Measurements from ENCODE around the gene DRD2.
"Not testable (repeated sequence)": the region's sequence is repeated elsewhere in the genome, so short reads cannot be mapped to it uniquely, and the experiment has no call there.

The DRD2 gene

DNA sequence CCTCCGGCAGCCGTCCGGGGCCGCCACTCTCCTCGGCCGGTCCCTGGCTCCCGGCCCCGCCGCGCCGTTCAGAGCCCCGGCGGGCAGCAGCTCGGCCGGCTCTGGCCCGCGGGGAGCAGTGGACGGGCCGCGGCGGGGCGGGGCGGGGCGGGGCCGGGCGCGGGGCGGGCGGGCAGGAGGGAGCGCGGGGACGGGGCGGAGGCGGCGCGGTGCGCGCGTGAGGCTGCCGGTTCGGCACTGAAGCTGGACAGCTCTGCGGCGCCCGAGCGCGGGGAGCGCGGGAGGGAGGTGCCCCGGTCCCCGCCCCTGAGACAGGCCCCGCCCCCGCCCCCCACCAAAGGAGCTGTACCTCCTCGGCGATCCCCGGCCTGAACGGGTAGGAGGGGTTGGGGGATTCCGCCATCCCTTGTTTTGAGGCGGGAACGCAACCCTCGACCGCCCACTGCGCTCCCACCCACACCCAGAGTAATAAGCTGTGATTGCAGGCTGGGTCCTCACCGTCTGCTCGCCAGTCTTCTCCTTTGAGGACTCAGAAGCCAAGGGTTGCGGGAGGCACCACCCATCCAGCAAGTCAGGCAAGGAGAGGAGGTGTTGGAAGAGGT is at the start of gene DRD2:
DRD2 (minus strand) TSS at position 239 of the 602 bp plus-strand sequence. CDS start 50,747 bp downstream, outside the sequence.
- DNase-seq = no peak

DNA sequence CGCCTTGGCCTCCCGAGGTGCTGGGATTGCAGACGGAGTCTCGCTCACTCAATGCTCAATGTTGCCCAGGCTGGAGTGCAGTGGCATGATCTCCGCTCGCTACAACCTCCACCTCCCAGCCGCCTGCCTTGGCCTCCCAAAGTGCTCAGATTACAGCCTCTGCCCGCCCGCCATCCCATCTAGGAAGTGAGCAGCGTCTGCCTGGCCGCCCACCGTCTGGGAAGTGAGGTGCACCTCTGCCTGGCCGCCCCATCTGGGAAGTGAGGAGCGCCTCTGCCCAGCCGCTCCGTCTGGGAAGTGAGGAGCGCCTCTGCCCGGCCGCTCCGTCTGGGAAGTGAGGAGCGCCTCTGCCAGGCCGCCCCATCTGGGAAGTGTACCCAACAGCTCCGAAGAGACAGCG is 48.7 kb upstream of the DRD2 start:
- DNase-seq = not testable (repeated sequence)

- DNase-seq = no peak
Observed at GRCh38 chr11:113521737-113522517, 46.7 kb upstream of the DRD2 start.

- no peak for DNase-seq
Observed at GRCh38 chr11:113519989-113520613, 44.9 kb upstream of the DRD2 start.

DNA sequence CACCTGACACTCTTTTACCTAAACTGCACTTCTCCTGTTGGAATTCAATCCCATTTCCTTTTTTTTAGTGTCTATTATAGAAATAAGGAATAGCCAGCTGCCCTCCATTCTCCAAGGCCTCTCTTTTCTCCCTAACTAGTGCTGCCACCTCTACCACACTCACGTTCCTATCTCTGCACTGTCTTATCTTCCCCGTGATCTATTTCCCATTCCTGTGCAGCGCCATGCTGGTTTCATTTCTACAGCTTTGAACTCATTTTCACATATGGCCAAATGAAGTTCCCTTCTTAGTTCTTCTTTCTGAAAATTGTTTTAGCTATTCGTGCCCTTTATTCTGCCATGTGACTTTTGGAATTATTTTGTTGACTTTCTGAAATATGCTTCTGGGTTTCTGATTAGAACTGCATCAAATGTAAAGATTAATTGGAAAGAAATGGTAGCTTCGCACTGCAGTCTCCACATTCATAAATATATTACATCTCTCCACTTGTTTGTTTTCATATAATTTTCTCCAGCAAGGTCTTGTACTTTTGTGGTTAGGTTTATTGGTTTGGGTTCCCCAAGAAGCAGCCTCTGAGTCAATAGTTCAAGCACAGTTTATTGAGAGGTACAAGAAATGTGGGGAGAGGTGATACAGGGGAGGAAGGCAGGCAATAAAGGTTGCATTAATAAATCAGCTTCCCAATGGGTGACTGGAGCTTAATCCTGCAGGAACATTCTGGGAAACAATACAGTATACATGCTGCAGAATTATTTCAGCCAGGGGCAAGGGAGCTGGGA is 43.7 kb upstream of the DRD2 start:
- DNase-seq = no peak

DNA sequence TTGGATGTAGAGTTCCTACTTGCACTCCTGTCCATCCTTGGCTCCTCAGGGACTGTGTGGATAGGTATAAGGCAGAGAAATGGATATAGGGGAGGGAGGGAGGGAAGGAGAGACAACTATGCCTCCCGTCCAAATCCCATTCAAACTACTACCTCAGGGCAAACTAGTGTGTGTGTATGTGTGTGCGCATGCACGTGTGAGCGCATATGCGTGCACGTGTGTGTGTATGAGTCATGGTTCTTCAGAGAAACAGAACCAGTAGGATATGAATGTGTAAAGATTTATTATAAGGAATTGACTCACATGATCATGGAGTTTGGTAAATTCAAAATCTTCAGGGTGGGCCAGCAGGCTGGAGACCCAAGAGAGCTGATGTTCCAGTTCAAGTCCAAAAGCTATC is 42.2 kb upstream of the DRD2 start:
- DNase-seq = no peak

DNA sequence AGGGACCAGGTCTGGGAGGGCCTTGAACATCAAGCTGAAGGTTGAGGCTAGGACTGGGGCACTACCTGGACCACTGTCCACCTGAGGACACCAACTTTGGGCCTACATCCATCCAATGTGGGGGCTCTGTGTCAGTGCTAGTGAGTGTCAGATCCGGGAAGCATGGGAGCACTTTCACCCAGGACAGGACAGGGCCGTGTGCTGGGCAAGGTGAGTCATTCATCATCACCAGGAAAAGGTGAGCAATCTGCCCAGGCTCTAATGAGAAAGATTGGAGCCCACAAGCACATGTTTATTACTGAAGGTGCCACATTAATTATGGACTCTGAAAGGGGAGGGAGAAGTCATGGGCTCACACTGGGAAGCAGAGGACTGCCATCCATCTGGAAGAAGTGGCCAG is 39.7 kb upstream of the DRD2 start:
- DNase-seq = no peak

GRCh38 chr11:113507341-113507740 is 32.1 kb upstream of the DRD2 start:
- no peak for DNase-seq

- DNase-seq = no peak
Observed at GRCh38 chr11:113506893-113507292, 31.7 kb upstream of the DRD2 start.

GRCh38 chr11:113506461-113506860 is 31.3 kb upstream of the DRD2 start:
- DNase-seq = no peak

- no peak for DNase-seq
Observed at GRCh38 chr11:113505541-113506375, 30.6 kb upstream of the DRD2 start.

- no peak for DNase-seq
Observed at GRCh38 chr11:113505046-113505445, 29.8 kb upstream of the DRD2 start.

- DNase-seq = no peak
Observed at GRCh38 chr11:113504586-113504985, 29.4 kb upstream of the DRD2 start.

GRCh38 chr11:113504071-113504470 is 28.9 kb upstream of the DRD2 start:
- no peak for DNase-seq

DNA sequence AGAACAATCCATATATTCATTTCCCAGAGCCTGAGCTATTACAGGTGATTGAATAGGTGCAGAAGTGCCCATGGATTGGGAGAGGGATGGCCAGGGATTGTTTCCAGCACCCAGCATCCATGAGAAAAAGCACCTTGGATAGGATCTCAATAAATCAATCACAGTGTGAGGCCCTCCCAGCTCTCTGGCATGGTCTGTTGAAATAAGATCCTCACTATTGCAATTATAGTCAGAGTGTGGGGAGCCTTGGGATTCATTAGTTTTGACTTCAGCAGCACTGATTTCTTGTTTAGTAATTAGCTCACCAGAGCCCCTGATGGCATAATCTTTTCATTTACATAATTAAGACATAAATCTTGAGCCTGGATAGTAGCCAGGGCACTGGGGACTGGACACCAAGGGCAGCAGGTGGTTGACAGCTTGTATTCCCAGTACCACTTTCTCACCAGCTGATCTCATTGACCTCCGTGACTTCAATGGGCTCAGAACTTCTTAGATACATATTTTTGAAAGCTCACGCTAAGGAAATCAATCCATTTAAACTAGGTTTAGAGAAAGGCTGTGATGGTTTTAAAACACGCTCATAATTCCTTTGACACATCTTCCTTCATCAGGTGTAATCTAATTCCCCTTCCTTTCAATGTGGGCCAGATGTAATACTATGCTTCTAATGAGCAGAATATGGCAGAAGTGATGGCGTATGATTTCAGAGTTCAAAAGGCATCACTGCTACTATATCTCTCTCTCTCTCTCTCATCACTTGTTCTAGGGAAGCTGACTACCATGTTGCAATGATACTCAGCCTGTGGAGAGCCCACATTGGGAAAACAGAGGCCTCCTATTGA is 22.1 kb upstream of the DRD2 start:
- no peak for DNase-seq

DNA sequence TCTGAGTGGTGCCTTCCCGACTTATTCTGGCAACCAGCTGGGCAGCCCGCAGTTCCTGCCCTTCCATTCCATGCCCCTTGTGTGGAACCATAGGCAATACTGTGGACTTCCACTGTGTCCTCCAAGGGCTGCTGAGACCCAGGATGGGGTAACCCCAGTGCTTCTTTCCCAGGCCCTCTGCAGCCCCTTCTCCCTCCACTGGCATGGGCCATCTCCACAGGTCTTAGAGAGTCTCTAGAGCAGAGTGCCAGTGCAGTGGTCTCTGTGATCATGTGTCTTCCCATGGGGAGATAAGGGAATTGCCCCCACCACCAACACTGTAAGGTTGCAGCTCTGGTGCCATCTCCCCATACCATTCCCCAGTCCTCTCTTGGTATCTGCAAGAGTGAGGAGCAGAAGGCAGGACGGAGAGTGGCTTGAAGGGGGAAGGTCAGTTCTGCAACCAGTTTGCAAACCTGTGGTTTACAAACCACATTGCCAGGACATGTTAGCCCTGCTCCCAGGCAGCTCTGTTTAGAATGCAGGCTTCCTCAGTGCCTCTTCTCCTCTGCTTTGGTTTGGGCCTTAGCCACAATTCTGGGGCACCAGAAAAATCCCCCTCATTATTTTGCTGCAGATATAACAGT is 20.9 kb upstream of the DRD2 start:
- DNase-seq = no peak

DNA sequence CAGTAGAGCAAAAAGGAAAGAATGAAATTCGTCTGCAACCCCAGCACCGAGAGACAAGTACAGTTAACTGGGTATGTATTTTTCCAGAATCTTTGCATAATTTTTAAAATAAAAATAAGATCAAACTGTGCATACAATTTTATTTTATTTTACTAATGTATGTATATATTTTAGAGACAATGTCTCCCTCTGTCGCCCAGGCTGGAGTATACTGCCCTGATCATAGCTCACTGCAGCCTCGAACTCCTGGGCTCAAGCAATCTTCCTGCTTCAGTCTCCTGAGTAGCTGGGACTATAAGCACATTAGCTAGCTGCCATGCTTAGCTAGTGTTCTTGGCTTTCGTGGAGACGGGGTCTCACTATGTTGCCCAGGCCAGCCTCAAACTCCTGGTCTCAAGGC is 18.8 kb upstream of the DRD2 start:
- no peak for DNase-seq

DNA sequence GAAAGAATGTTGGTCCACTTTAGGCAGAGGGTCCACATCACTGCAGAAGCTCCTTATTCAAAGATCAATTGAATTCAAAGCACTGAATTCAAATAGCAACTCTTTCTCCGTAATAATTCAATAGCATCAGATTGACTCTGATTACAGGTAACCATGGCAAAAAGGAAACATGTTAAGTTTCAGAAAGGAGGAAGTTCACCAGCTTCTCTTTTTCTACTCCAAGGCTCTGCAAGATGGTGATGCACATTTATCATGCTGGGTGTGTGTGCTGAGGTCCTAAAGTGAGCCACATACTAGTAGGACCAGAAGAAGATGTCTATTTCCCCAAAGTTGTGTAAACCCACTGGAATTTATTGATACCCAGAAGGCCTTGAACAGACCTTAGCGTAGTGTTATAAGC is 18.0 kb upstream of the DRD2 start:
- DNase-seq = no peak

GRCh38 chr11:113488931-113489351 is 13.7 kb upstream of the DRD2 start:
- no peak for DNase-seq

DNA sequence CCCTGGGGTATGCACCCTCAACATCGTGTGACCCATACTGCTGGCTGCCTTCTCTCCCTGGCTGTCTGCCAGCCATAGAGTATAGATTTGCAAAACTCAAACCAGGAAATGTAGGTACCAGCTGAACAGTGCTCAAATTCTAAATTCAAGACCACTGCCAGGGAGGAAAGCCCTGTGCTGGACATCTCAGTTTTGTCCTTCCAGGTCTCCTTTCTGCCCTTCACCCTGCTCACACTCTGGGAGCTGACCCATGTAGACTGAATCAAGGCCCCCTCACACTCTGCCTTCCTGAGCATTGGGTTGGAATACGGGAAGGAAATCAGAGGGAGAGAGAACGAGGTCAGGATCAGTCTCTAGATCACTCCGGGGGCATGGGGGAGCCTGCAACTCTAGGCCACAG is 12.4 kb upstream of the DRD2 start:
- DNase-seq = no peak

- DNase-seq = no peak
Observed at GRCh38 chr11:113484223-113484622, 9.0 kb upstream of the DRD2 start.

Data from stimulated activated CD4-positive, alpha-beta T cell treated with anti-CD3 and anti-CD28 coated beads, Interleukin-4, amount 100 ng/mL, for 24 hours (primary cell).